B cell (primary cell): Measurements from ENCODE around the gene MYO1B. TPM values are rescaled to one million over a fixed set of nuclear protein-coding genes. Genes with fewer than 3 reads are reported as not detected.

Experiments
- ATAC-seq: fragments of 200-7000 bp; cut with Tn5 transposase; one replicate; pipeline ENCODE4 v1.10.0; 2021; ENCODE audit warnings: low read depth, mild to moderate bottlenecking, moderate number of reproducible peaks, moderate library complexity
- CTCF ChIA-PET: fragments of 350-600 bp; sonication (Branson Sonifier 250); formaldehyde crosslinking; loops from one replicate; lab custom pipeline; 2021; ENCODE audit warnings: antibody characterized with exemption, inconsistent platforms; lab: Charles Lee
- POLR2A ChIA-PET: fragments of 350-600 bp; sonication (Branson Sonifier 250); formaldehyde crosslinking; loops from one replicate; lab custom pipeline; 2021; ENCODE audit warnings: antibody characterized with exemption; lab: Charles Lee
- DNase-seq: peaks from one replicate; pipeline ENCODE4 v3.0.0; 2013
- H2AFZ ChIP-seq: 2 replicates; pipeline ENCODE4 v1.6.1; 2012; ENCODE audit warnings: mild to moderate bottlenecking, low read depth, low read length; ENCODE audit not compliant: insufficient read depth, poor library complexity, severe bottlenecking
- H3K27ac ChIP-seq, 2 donors: 1 replicate in 1 of 2; 2 replicates in 1 of 2; pipeline ENCODE4 v1.5.1; 2012 to 2013; ENCODE audit warnings: low read length in 2 of 2, mild to moderate bottlenecking in 2 of 2, moderate library complexity in 1 of 2
- H3K27me3 ChIP-seq, 4 experiments: fragments of 200-600 bp in 1 of 4; sonication (generic) in 1 of 4; replicated peaks in 1 of 4; 1 replicate in 2 of 4; 2 replicates in 2 of 4; pipeline versions ENCODE4 v1.6.1 to v1.7.0; 2013 to 2016; ENCODE audit warnings: low read length in 3 of 4, mild to moderate bottlenecking in 2 of 4, mixed read lengths in 1 of 4, moderate library complexity in 1 of 4; ENCODE audit not compliant: insufficient read depth in 4 of 4, control insufficient read depth in 3 of 4; ENCODE audit errors: control extremely low read depth in 1 of 4
- H3K36me3 ChIP-seq, 2 experiments: replicated peaks in 1 of 2; 1 replicate in 1 of 2; 2 replicates in 1 of 2; pipeline versions ENCODE4 v1.6.1 to v1.7.1; 2013; ENCODE audit warnings: low read length in 1 of 2; ENCODE audit not compliant: insufficient read depth in 2 of 2, control insufficient read depth in 1 of 2; ENCODE audit errors: control extremely low read depth in 1 of 2, extremely low read depth in 1 of 2
- H3K4me1 ChIP-seq, 2 donors: fragments of 200-600 bp in 1 of 2; sonication (generic) in 1 of 2; 1 replicate in 1 of 2; 2 replicates in 1 of 2; pipeline versions ENCODE4 v1.5.1 to v1.6.1; 2013 to 2017; ENCODE audit warnings: low read length in 2 of 2; ENCODE audit not compliant: control insufficient read depth in 2 of 2, insufficient read depth in 2 of 2
- H3K4me2 ChIP-seq: replicated peaks from 2 replicates; pipeline ENCODE3; 2012; ENCODE audit warnings: mild to moderate bottlenecking, low read depth, low read length; ENCODE audit not compliant: poor library complexity, severe bottlenecking
- H3K4me3 ChIP-seq, 5 experiments: fragments of 200-600 bp in 1 of 5; sonication (generic) in 1 of 5; 1 replicate in 3 of 5; 2 replicates in 2 of 5; pipeline versions ENCODE4 v1.5.1 to v1.7.0; 2011 to 2016; ENCODE audit warnings: low read length in 4 of 5, mild to moderate bottlenecking in 4 of 5, low read depth in 2 of 5, control low read depth in 1 of 5, moderate library complexity in 1 of 5; ENCODE audit not compliant: insufficient read depth in 1 of 5; ENCODE audit errors: control extremely low read depth in 1 of 5, extremely low read depth in 1 of 5
- H3K79me2 ChIP-seq: fragments of 200-600 bp; sonication (generic); one replicate; pipeline ENCODE4 v1.6.0; 2016; ENCODE audit warnings: low read length; ENCODE audit not compliant: control insufficient read depth, insufficient read depth
- H3K9ac ChIP-seq: fragments of 200-600 bp; sonication (generic); 2 replicates; pipeline ENCODE4 v1.6.1; 2017; ENCODE audit warnings: mild to moderate bottlenecking, low read length, moderate library complexity
- H3K9me3 ChIP-seq, 3 donors: one replicate each; pipeline versions ENCODE4 v1.6.1 to v1.7.1; 2013; ENCODE audit warnings: low read length in 2 of 3; ENCODE audit not compliant: control insufficient read depth in 2 of 3, insufficient read depth in 1 of 3; ENCODE audit errors: control extremely low read depth in 1 of 3
- H4K20me1 ChIP-seq: 2 replicates; pipeline ENCODE4 v1.6.0; 2012; ENCODE audit warnings: mild to moderate bottlenecking, low read length; ENCODE audit not compliant: insufficient read depth, control insufficient read depth, poor library complexity, severe bottlenecking
- H3K27ac Mint-ChIP-seq: one replicate; pipeline ENCODE4 v1.8.0; 2021; ENCODE audit warnings: mixed read lengths
- H3K27me3 Mint-ChIP-seq: one replicate; pipeline ENCODE4 v1.8.0; 2021; ENCODE audit warnings: mixed read lengths
- H3K4me1 Mint-ChIP-seq: one replicate; pipeline ENCODE4 v1.8.0; 2021; ENCODE audit warnings: mixed read lengths
- H3K4me3 Mint-ChIP-seq: one replicate; pipeline ENCODE4 v1.8.0; 2021; ENCODE audit warnings: mixed read lengths
- H3K9me3 Mint-ChIP-seq: one replicate; pipeline ENCODE4 v1.8.0; 2022; ENCODE audit warnings: mixed read lengths; ENCODE audit not compliant: insufficient read depth
- CTCF ChIP-seq: fragments of 200-600 bp; IDR thresholded peaks from one replicate; pipeline ENCODE4 v1.8.0; 2022; ENCODE audit warnings: antibody characterized with exemption, mild to moderate bottlenecking
- EZH2 ChIP-seq: IDR thresholded peaks from 2 replicates; pipeline ENCODE4 v1.6.1; 2012; ENCODE audit warnings: borderline replicate concordance, low read depth, mild to moderate bottlenecking, moderate library complexity, low read length; ENCODE audit not compliant: insufficient read depth, poor library complexity, severe bottlenecking
- WGBS: methylation state at CpG from one replicate; pipeline ENCODE4 v1.1.5; 2013; ENCODE audit warnings: missing lambda C conversion rate; ENCODE audit not compliant: insufficient coverage; 5-methylcytosine and 5-hydroxymethylcytosine counted together
- intact Hi-C: fragments of 100-400 bp; cut with micrococcal nuclease; formaldehyde crosslinking; loops from one replicate; pipeline ENCODE4 v1.10.0; 2022
- polyA plus RNA-seq: library from polyadenylated mRNA; depleted of rRNA; stranded (reverse); fragments of >200 nt; gene quantifications from 2 replicates; pipeline ENCODE4 v1.2.3, GENCODE V29; 2012
- total RNA-seq, 2 donors: library from RNA; stranded (reverse); fragments of 120-200 nt in 1 of 2; gene quantifications; 1 replicate in 1 of 2; 2 replicates in 1 of 2; pipeline versions ENCODE4 v1.2.3 to v1.2.4, GENCODE V29; 2013 to 2022

The MYO1B gene
- total and polyA plus RNA-seq, 2 donors (not counting 1 experiment from before 2014, with no cell fraction given): 0.67 to 4.4 TPM

GRCh38 chr2:191389288-191389687 is 144.1 kb downstream of the MYO1B start:
- Histone ChIP-seq H2AFZ (no peak overlapping the region), H3K9ac (no peak overlapping the region), H3K79me2 (no peaks in the 10 kb centered on the region), H3K27ac (no peak overlapping the region), H3K36me3 (peaks cover 0 to 3% of the 10 kb centered on the region in 2 experiments), H4K20me1 (no peaks in the 10 kb centered on the region), H3K9me3 (no peaks in the 10 kb centered on the region), H3K4me2 (no peak overlapping the region), H3K4me3 (no peak overlapping the region), H3K4me1 (no peaks in the 10 kb centered on the region), H3K27me3 (no peaks in the 10 kb centered on the region)
- H3K27me3 Mint-ChIP-seq: no peaks in the 10 kb centered on the region
- intact Hi-C loops: no loop called here
- no peak for DNase-seq
- no peak overlapping the region for H3K27ac Mint-ChIP-seq
- WGBS: 100% methylated on average over 3 of the region's 5 CpGs
- no peaks in the 10 kb centered on the region for H3K9me3 Mint-ChIP-seq
- no peak for ATAC-seq
- POLR2A ChIA-PET: no interaction called here
- no peak overlapping the region for H3K4me3 Mint-ChIP-seq
- CTCF ChIA-PET: interaction anchor here (0.6 kb wide), 1 partner anchor 339 kb away, joined by 3 read pairs; no protein-coding TSS in a partner anchor
- peaks cover 3% of the 10 kb centered on the region for H3K4me1 Mint-ChIP-seq
- TF ChIP-seq EZH2: no peak
- no peak for TF ChIP-seq CTCF

- no peak for DNase-seq
- no peaks in the 10 kb centered on the region for H3K9me3 ChIP-seq
- no peaks in the 10 kb centered on the region for H3K4me1 ChIP-seq
- no peak for ATAC-seq
- Mint-ChIP-seq H3K27ac (no peak overlapping the region), H3K4me3 (no peak overlapping the region), H3K27me3 (no peaks in the 10 kb centered on the region), H3K4me1 (peaks cover 3% of the 10 kb centered on the region), H3K9me3 (no peaks in the 10 kb centered on the region)
- H3K4me3 ChIP-seq: no peak overlapping the region
- H3K27ac ChIP-seq: no peak overlapping the region
- intact Hi-C loops: no loop called here
- H3K79me2 ChIP-seq: no peaks in the 10 kb centered on the region
- H3K4me2 ChIP-seq: no peak overlapping the region
- no peak overlapping the region for H3K9ac ChIP-seq
- no peaks in the 10 kb centered on the region for H3K27me3 ChIP-seq
- no peaks in the 10 kb centered on the region for H4K20me1 ChIP-seq
- 100% methylated on average over 1 of the region's 3 CpGs for WGBS
- no peak overlapping the region for H2AFZ ChIP-seq
- ChIA-PET CTCF (no interaction called here), POLR2A (no interaction called here)
- TF ChIP-seq EZH2: no peak
- TF ChIP-seq CTCF: no peak
- peaks cover 0 to 3% of the 10 kb centered on the region in 2 experiments for H3K36me3 ChIP-seq
Measured at GRCh38 chr2:191391171-191391570, 146.0 kb downstream of the MYO1B start.
